Heart left ventricle (tissue), 16 donors: ENCODE measurements around the gene HLA-C. TPM values are rescaled to one million over a fixed set of nuclear protein-coding genes. Genes with fewer than 3 reads are reported as not detected.

Experiments
- ATAC-seq, 4 donors: fragments of 200-7000 bp; cut with Tn5 transposase; one replicate each; pipeline ENCODE4 v1.9.1; 2020 to 2022; ENCODE audit warnings: moderate library complexity in 4 of 4, mild to moderate bottlenecking in 3 of 4, moderate number of reproducible peaks in 1 of 4
- DNase-seq, 5 donors: peaks; one replicate each; pipeline ENCODE4 v3.0.0-alpha.2; 2020
- H3K27ac ChIP-seq, 12 donors: fragments of 200-600 bp; sonication (generic) in 4 of 12; one replicate each; pipeline versions ENCODE4 v1.5.0 to v1.8.0; 2016 to 2022; ENCODE audit warnings: mild to moderate bottlenecking in 2 of 12
- H3K27me3 ChIP-seq, 9 donors: fragments of 200-600 bp; sonication (generic) in 2 of 9; one replicate each; pipeline versions ENCODE4 v1.5.1 to v1.8.0; 2016 to 2022; ENCODE audit warnings: mild to moderate bottlenecking in 3 of 9
- H3K36me3 ChIP-seq, 9 donors: fragments of 200-600 bp; sonication (generic) in 2 of 9; one replicate each; pipeline versions ENCODE4 v1.5.0 to v1.8.0; 2018 to 2022; ENCODE audit warnings: mild to moderate bottlenecking in 2 of 9
- H3K4me1 ChIP-seq, 12 donors: fragments of 200-600 bp; sonication (generic) in 4 of 12; one replicate each; pipeline versions ENCODE4 v1.5.0 to v1.8.0; 2016 to 2022; ENCODE audit warnings: mild to moderate bottlenecking in 3 of 12
- H3K4me3 ChIP-seq, 12 donors: fragments of 200-600 bp; sonication (generic) in 4 of 12; one replicate each; pipeline versions ENCODE4 v1.5.0 to v1.8.0; 2017 to 2022; ENCODE audit warnings: mild to moderate bottlenecking in 9 of 12, moderate library complexity in 4 of 12
- H3K9me3 ChIP-seq, 12 donors: fragments of 200-600 bp; sonication (generic) in 4 of 12; one replicate each; pipeline versions ENCODE4 v1.5.0 to v1.8.0; 2016 to 2022; ENCODE audit warnings: mild to moderate bottlenecking in 1 of 12
- CTCF ChIP-seq, 12 donors: fragments of 200-600 bp; sonication (generic) in 4 of 12; IDR thresholded peaks; one replicate each; pipeline versions ENCODE4 v1.5.0 to v1.8.0; 2018 to 2022; ENCODE audit warnings: antibody characterized with exemption in 12 of 12, mild to moderate bottlenecking in 5 of 12
- POLR2A ChIP-seq, 2 donors: fragments of 450-650 bp; IDR thresholded peaks; one replicate each; pipeline ENCODE4 v1.6.1; 2017; ENCODE audit warnings: antibody characterized with exemption in 2 of 2, mild to moderate bottlenecking in 2 of 2, moderate library complexity in 2 of 2
- WGBS, 4 donors: extraction: QIAGEN DNeasy Blood & Tissue Kit in 2 of 4; methylation state at CpG; one replicate each; pipeline versions ENCODE4 v1.1.5 to v1.1.7; 2013 to 2018; 5-methylcytosine and 5-hydroxymethylcytosine counted together
- intact Hi-C, 10 donors: fragments of 100-400 bp; cut with DNase I; formaldehyde crosslinking; loops; one replicate each; pipeline versions ENCODE4 v1.11.1 to v1.14.2; 2022
- polyA plus RNA-seq, 2 donors: library from polyadenylated mRNA; stranded (reverse); fragments of 200-250 nt; gene quantifications; one replicate each; pipeline ENCODE4 v1.2.3, GENCODE V29; 2013
- total RNA-seq, 9 donors: library from RNA; depleted of rRNA in 2 of 9; stranded (reverse); fragments of >200 nt in 2 of 9; fragmentation: NEBNext Ultra II Directional in 3 of 9; extraction: Animal tissue kit (Norgen Biotek cat#: 25700) in 3 of 9; gene quantifications; one replicate each; pipeline versions ENCODE4 v1.1.0 to v1.2.4, GENCODE V29; 2016 to 2023
- donor health status: ischemic (EF 13 %, LVEDD 7.1; RV severe dilation, severe dysfunction).
- donor health status: healthy with polysubstance abuse.
- donor health status: DM: no; HTN: yes; CAD: no.
- donor health status: DM: no; HTN: no; CAD: no.
- donor health status: ischemic (EF 25% LVEDD 6.9; RV normal size, moderate dysfunction).
- donor health status: ischemic (EF 25% LVEDD 5.7; RV mildly dilated, moderate dysfunction).
- donor health status: healthy.
- donor health status: DM: yes; HTN: yes; CAD: no.
- donor health status: ischemic (EF 35%, LVEDD 5.7; RV mildly dilated, moderate dysfunction).
- donor health status: nonischemic (EF 11% LVEDD 7.7; RV severe dilation, severe dysfunction).
- donor health status: DM: yes; HTN: yes; CAD: no.
- donor health status: PGD.
- donor health status: ischemic (EF 29% LVEDD 5.4; RV normal size, mild dysfunction).
- donor health status: nonischemic (EF 23%, LVEDD 6.1; RV moderate dilation, normal function).

HLA-C gene
- total and polyA plus RNA-seq, 11 donors = 160 to 1,096 (median 302) TPM

- DNase-seq (no peak), ATAC-seq (no peak)
- 48 to 68% (median 62%) methylated on average over 7 of the region's 7 CpGs for WGBS, 4 donors
- Histone ChIP-seq H3K4me1 (peaks cover 0 to 21% (median 2%) of the 10 kb centered on the region in 12 donors), H3K27me3 (no peaks in the 10 kb centered on the region), H3K4me3 (no peak overlapping the region), H3K9me3 (no peaks in the 10 kb centered on the region), H3K36me3 (no peaks in the 10 kb centered on the region), H3K27ac (no peak overlapping the region)
- intact Hi-C loops = loop anchor here in 2 of 10 donors (1.0 to 5.0 kb wide), 2 partner anchors 29 to 45 kb away; partner anchors contain the start of gene HLA-C (in 1 of the 2)
- TF ChIP-seq CTCF (IDR thresholded peaks at IDR 0.05) (no peak), POLR2A (IDR thresholded peaks at IDR 0.05) (no peak)
Measured at GRCh38 chr6:31227143-31227542, 44.7 kb downstream of the HLA-C start.

- TF ChIP-seq POLR2A (IDR thresholded peaks at IDR 0.05) (no peak), CTCF (IDR thresholded peaks at IDR 0.05) (no peak)
- Histone ChIP-seq H3K36me3 (no peaks in the 10 kb centered on the region), H3K4me1 (peaks cover 0 to 21% (median 2%) of the 10 kb centered on the region in 12 donors), H3K27ac (no peak overlapping the region), H3K9me3 (no peaks in the 10 kb centered on the region), H3K27me3 (no peaks in the 10 kb centered on the region), H3K4me3 (no peak overlapping the region)
- no peak for ATAC-seq
- DNase-seq = no peak
- intact Hi-C loops = loop anchor here in 1 of 10 donors (5.0 kb wide), 1 partner anchor 47 kb away; the partner anchor contains the start of gene HLA-C
- 78 to 84% (median 81%) methylated on average over 7 of the region's 7 CpGs for WGBS, 4 donors
Measured at GRCh38 chr6:31225735-31226134, 46.2 kb downstream of the HLA-C start.

GRCh38 chr6:31222496-31222895, 49.4 kb downstream of the HLA-C start:
- Histone ChIP-seq H3K4me3 (no peak overlapping the region), H3K27ac (no peak overlapping the region), H3K4me1 (no peaks in the 10 kb centered on the region), H3K36me3 (no peaks in the 10 kb centered on the region), H3K9me3 (peaks cover 0 to 8% (median 0%) of the 10 kb centered on the region in 12 donors), H3K27me3 (no peaks in the 10 kb centered on the region)
- ATAC-seq (no peak), DNase-seq (no peak)
- intact Hi-C loops = no loop called here
- TF ChIP-seq POLR2A (IDR thresholded peaks at IDR 0.05) (no peak), CTCF (IDR thresholded peaks at IDR 0.05) (no peak)

Other genes with a start within 250 kb of the HLA-C start
- gene C6orf15, start 159.5 kb downstream of the HLA-C start, total RNA-seq = not detected
- not detected for gene C6orf15, start 159.5 kb downstream of the HLA-C start, polyA plus RNA-seq
- 1 to 10 TPM in 7 of 9 donors, under 1 TPM in 2; 0.63 to 5.5 (median 2.9) TPM for gene PSORS1C1, start 157.3 kb downstream of the HLA-C start, total RNA-seq
- gene PSORS1C1, start 157.3 kb downstream of the HLA-C start, polyA plus RNA-seq = 1 to 10 TPM in 1 of 2 donors, under 1 TPM in 1; 0.37 to 5.8 TPM
- gene CDSN, start 151.6 kb downstream of the HLA-C start, total RNA-seq = under 1 TPM in 1 of 9 donors, not detected in 8; 0.56 TPM
- under 1 TPM in 1 of 2 donors, not detected in 1; 0.15 TPM for gene CDSN, start 151.6 kb downstream of the HLA-C start, polyA plus RNA-seq
- not detected for gene PSORS1C2, start 133.0 kb downstream of the HLA-C start, total RNA-seq
- not detected for gene PSORS1C2, start 133.0 kb downstream of the HLA-C start, polyA plus RNA-seq
- 10 to 100 TPM in 6 of 9 donors, 1 to 10 TPM in 3; 6.0 to 16.4 (median 12.5) TPM for gene CCHCR1, start 114.3 kb downstream of the HLA-C start, total RNA-seq
- gene CCHCR1, start 114.3 kb downstream of the HLA-C start, polyA plus RNA-seq = 10 to 100 TPM in 1 of 2 donors, 1 to 10 TPM in 1; 10.0 to 10.3 TPM
- gene TCF19, start 113.5 kb downstream of the HLA-C start, total RNA-seq = 10 to 100 TPM in 1 of 9 donors, 1 to 10 TPM in 8; 1.8 to 12.9 (median 2.7) TPM
- 1 to 10 TPM; 1.8 to 2.6 TPM for gene TCF19, start 113.5 kb downstream of the HLA-C start, polyA plus RNA-seq
- 1 to 10 TPM in 1 of 9 donors, under 1 TPM in 7, not detected in 1; 0.16 to 1.3 (median 0.31) TPM for gene POU5F1, start 101.4 kb downstream of the HLA-C start, total RNA-seq
- under 1 TPM; 0.72 to 0.91 TPM for gene POU5F1, start 101.4 kb downstream of the HLA-C start, polyA plus RNA-seq
- gene HLA-B, start 85.1 kb upstream of the HLA-C start, total RNA-seq = 1,000 to 10,000 TPM in 2 of 9 donors, 100 to 1,000 TPM in 7; 235 to 2,858 (median 371) TPM
- gene HLA-B, start 85.1 kb upstream of the HLA-C start, polyA plus RNA-seq = 100 to 1,000 TPM; 397 to 553 TPM
- gene MICA, start 131.5 kb upstream of the HLA-C start, total RNA-seq = 10 to 100 TPM in 7 of 9 donors, 1 to 10 TPM in 2; 8.9 to 21.0 (median 11.5) TPM
- gene MICA, start 131.5 kb upstream of the HLA-C start, polyA plus RNA-seq = 10 to 100 TPM in 1 of 2 donors, 1 to 10 TPM in 1; 8.5 to 48.4 TPM
- 1 to 10 TPM; 1.1 to 8.8 (median 1.5) TPM for gene MICB, start 226.1 kb upstream of the HLA-C start, total RNA-seq
- gene MICB, start 226.1 kb upstream of the HLA-C start, polyA plus RNA-seq = 1 to 10 TPM in 1 of 2 donors, under 1 TPM in 1; 0.84 to 1.3 TPM